GM19395 (cell line): Measurements from ENCODE around the gene AFF2.
A peak's percentile ranks its signal among the peaks of the same experiment; 100 is the strongest.

Experiments
- ATAC-seq: cut with Tn5 transposase; IDR thresholded peaks from one replicate; pipeline ENCODE4 v1.9.1; 2021; ENCODE audit warnings: mild to moderate bottlenecking, moderate library complexity; ENCODE audit not compliant: unreplicated experiment

The AFF2 gene

DNA sequence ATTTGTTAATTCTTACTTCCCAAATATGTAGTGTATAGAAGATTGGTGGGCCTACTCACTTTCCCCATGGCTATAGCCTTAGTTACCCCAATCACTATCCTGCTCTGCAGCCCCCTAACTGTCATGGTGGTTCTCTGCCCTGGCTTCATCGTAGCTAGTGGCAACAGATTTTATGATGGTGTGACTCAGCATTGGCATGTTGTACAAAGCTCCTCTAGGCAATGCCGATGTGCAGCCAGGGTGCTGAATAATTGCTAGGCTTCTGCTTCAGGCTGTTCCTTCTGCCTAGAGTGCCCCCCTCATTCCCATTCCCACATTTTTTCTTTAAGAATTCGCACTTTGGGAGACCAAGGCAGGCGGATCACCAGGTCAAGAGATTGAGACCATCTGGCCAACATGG is 35.2 kb downstream of the AFF2 start:
- no peak for ATAC-seq

DNA sequence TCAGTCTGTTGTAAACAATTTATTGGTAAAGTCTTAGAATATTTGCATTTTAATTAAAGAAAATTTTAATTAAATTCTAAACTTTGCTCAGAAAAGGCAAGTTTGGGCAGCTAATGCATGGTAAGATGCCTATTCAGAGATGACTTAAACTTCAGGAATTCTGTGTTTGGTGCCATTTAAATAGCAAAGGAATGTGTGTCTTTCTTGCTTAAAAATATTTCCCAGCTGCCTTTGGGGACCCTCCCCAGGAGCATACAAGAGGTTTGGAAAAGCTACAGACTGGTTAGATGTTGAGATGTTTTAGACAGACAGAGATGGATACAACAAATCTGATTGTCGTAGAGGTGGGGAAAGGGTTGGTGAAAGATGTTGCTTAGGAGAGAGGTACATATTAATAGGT is 36.5 kb downstream of the AFF2 start:
- no peak for ATAC-seq

- ATAC-seq, result no peak
Observed at GRCh38 chrX:148537556-148538182, 37.3 kb downstream of the AFF2 start.

DNA sequence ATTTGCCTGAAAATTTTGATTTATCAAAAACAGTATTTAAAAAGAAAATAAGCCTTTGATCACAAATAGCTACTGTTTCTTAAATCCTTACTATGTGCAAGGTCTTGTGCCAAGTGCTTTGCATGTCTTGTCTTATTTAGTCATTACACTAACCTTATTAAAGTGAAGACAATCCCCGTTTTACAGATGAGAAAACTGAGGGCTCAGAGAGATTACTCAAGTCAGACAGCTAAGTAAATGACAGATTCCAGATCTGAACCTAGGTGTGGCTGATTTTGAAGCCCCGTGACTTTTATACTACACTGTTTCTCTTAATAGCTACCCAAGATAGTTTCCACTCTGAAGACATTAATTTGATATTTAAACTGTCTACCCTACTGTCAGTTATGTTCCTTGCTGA is 38.2 kb downstream of the AFF2 start:
- ATAC-seq, result no peak

- ATAC-seq, result no peak
Observed at GRCh38 chrX:148540114-148540513, 39.7 kb downstream of the AFF2 start.

DNA sequence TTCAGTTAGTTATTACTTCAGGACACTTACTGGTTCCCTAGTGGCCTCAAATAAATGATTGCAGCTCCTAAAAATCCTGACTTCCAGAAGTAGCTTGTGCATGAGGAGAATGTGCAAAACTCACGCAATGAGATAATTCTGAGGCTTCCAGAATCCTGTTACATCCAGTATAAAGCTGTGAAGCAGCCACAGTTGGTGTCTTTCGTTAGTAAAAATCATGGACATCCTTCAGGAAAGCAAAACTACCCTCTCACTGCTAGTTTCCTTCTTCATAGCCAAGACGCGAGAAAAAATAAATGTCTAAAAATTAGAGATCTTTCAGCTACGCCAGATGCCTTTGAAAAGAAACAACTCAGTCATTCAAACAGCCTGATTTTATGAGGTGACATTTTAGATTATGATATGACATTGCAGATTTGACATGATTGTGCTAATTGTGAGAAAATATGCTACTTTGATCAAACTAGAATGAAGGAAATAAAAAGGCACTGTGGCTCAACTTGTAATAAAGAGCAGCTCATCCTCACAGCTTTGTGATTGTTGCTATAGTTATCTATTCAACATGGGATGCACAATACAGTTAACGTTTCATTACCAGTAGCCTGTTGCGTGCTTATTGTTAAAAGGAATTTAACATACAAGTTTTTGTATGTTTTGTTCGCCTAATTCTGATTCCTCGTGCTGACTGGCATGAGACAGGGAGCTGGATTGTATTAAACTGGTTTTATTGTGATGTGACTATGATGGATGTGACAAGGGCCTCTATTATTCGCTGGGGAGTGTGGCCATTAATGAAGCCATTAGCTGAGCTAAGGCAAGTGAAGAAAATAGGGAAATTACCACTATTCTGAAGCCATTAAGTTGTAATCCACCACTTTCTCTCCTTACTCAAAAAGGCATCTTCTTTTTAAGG is 40.5 kb downstream of the AFF2 start:
- ATAC-seq, result peak; percentile 2

DNA sequence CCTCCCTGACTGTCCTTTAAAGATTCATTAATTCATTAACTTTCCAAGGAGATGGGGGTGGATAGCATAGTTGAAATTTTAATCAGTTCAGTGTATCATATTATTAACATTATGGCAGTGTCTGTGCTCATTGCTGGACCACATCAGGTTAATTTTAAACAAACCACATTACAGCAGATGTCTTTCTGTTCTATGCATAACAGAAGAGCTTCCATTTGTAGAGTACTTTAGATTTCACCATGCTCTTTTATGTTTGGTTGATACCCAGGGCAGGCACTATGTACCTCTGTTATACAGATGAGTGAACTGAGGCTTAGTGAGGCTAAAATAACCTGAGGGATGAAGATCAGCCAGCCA is 41.1 kb downstream of the AFF2 start:
- peak; percentile 72 for ATAC-seq

DNA sequence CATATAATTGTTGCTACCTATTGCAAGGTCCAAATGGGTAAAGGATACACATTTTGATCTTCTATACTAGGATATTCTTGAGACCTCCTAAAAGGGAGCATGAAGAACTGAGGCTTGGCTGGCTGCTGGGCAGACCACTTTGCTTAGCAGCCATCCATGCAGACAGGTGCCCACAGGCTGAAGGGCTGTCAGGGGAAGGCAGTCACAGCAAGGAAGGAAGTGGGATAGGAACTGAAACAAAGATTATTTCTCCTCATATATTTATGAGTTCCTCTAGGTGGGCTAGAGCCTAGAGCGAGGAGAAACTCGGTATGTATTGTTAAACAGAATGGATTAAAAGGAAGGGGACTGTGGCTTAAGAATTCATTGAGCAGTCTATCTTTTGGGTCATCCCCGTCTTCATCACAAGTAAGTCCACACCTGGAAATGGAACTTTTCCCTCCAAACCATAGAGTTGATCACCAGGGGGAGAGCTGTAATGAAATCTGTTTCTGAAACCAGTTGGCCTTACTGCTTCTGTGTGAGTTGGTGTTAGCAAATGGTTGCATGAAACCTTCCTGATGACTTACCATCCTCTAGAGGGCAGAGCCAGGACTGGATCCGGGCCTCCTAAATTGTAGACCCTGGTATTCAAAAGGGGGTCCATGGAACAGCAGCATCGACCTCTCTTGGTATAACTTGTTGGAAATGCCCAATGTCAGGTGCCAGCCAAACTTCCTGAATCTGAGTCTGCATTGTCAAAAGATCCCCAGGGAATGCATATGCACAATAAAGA is 42.3 kb downstream of the AFF2 start:
- ATAC-seq, result peak; percentile 50

- ATAC-seq, result no peak
Observed at GRCh38 chrX:148552775-148553174, 52.4 kb downstream of the AFF2 start.

DNA sequence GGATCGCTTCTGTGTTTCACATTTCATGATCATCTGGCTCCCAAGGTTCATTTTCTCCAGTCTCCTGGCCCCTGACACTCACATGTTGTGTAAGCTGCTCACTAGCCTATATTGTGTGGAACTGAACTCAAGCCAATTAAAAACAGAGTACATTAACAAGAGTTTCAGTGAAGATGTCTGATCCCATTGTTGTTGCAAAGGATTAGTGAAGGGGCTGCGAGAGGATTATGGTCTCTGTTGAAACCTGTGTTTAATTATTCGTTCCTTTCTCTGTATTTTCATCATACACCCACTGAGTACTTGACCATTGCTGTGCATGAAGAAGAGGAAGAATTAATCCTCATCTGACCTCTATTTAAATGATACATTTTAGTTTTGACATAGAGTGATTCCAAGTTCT is 54.7 kb downstream of the AFF2 start:
- no peak for ATAC-seq

GRCh38 chrX:148555571-148556243 is 55.3 kb downstream of the AFF2 start:
- ATAC-seq, result no peak

DNA sequence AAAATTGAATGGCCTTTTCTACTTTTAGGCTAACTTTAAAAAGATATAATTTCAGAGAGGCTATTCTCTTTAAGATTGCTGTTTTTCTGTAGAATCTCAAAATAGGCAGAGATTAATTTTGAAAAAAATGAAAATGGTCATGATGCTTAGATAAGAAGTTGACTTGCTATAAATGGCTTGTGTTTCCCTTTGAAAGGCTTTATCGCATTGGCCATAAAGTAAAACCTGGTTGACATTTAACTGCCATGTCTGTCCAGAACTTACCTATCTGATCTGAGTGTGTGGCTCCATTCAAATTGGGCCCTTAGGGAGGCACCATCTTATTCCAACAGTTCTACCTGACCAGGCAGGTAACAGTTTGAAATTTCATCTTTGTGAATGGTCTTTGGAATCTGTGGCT is 56.1 kb downstream of the AFF2 start:
- no peak for ATAC-seq

DNA sequence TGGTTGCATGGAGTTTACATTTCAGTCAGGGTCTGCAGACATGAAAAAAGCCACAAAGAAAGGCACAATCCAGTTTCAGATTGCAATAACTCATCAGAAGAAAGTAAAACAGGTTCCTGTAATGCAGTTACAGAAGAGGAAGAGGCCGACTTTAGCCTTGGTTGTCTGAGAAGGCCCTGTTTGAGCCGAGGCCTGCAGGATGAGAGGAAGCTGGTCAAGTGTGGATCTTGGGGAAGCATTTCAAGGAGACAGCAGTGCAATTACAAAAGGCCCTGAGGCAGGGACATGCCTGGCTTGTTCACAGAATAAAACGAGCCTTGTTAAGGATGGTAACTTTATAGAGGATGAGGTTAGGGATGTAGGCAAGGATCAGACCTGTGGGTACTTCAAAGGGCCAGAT is 62.4 kb downstream of the AFF2 start:
- ATAC-seq, result no peak

- no peak for ATAC-seq
Observed at GRCh38 chrX:148567229-148567628, 66.8 kb downstream of the AFF2 start.

DNA sequence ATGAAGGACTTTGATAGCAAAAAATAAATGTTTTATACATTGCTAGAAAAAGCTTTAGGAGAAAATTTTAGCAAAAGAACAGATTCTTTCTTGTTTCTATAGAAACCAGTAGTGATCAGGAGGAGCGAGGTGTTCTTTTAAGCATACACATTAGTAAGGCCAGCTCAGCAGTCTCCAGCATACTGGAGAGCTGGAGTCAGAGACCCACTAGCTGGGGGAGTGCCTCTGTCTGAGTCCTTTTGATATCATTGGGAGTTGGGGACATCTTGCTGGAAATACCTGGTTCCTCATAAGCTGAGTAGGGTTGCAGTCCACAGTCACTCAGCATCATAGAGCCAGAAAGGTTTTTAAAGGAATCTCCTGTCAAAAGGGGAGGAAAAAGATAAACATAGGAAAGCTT is 67.4 kb downstream of the AFF2 start:
- no peak for ATAC-seq

DNA sequence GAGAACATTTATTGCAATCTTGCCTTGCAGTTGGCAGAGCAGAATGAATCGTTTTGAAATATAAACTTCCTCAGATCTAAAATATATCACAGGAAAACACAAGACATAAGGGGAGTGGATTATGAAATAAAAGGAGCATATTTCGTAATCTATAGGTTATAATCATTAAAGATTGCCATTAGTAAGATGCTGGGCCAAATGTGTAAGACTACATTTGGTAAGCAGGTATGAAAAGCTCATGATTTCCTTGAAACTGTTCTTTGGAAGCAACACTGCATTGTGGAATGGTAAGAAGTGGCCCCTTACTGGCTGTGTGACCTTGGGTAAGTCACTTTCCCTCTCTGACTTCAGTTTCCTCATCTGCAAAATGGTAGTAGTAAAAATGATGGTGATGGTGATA is 68.3 kb downstream of the AFF2 start:
- ATAC-seq, result no peak

- ATAC-seq, result no peak
Observed at GRCh38 chrX:148572337-148572736, 71.9 kb downstream of the AFF2 start.

DNA sequence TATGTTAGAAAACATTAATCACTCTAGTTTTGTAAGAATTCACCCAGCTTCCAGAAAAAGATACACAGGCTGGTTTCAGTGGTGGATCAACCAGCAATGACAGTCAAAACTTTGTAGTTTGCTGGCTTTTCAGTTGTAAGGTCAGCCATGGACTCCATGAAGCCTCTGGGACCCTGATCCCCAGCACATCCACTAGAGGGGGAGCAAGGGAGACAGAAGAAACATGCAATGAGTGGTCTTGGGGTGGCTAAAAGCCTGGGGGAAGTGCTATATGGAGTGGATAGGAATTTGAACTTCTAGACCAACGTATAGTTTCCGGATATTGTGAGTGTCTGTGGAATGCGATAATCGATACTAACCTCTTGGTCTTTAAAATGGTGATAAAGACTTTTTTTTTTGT is 72.7 kb downstream of the AFF2 start:
- ATAC-seq, result no peak

- no peak for ATAC-seq
Observed at GRCh38 chrX:148574237-148574973, 74.0 kb downstream of the AFF2 start.

- no peak for ATAC-seq
Observed at GRCh38 chrX:148576396-148576795, 76.0 kb downstream of the AFF2 start.

- no peak for ATAC-seq
Observed at GRCh38 chrX:148577741-148578140, 77.3 kb downstream of the AFF2 start.
